ENCODE data around the gene SCN8A.

The SCN8A gene

DNA sequence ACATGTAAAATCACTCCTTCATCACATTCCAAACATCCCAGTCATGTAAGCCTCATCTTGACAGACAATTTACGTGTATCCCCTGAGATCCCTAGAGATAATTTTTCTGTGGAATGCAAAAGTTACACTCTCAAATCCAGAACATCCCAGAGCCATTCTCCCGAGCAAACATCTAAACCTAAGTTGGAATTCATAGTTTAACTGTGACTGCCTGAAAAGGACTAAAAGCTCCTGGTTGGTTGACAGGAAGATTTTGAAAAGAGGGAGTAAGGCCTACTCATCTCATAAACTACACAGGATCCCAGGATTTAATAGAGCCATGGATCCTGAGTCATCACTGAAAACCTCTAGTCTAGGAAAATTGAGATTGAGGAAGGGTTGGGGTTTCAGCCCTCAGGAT lies 123.6 kb downstream of the SCN8A start:
- TF ChIP-seq JUND (IDR thresholded peaks at IDR 0.05; ENCODE audit: low read depth), result no peak
- in situ Hi-C loops (cut with HindIII; ENCODE audit: low pct_unique_long_range_greater_than_20kb, low sequenced_read_pairs), result no loop called here
- no peak for DNase-seq (ENCODE audit: low read depth in 1 of 2, low spot score in 1 of 2)

GRCh38 chr12:51717326-51717925 lies 126.4 kb downstream of the SCN8A start:
- in situ Hi-C loops (cut with HindIII; ENCODE audit: low pct_unique_long_range_greater_than_20kb, low sequenced_read_pairs), result no loop called here
- no peak for TF ChIP-seq JUND (IDR thresholded peaks at IDR 0.05; ENCODE audit: low read depth)
- DNase-seq (ENCODE audit: low read depth in 1 of 2, low spot score in 1 of 2), result no peak

DNA sequence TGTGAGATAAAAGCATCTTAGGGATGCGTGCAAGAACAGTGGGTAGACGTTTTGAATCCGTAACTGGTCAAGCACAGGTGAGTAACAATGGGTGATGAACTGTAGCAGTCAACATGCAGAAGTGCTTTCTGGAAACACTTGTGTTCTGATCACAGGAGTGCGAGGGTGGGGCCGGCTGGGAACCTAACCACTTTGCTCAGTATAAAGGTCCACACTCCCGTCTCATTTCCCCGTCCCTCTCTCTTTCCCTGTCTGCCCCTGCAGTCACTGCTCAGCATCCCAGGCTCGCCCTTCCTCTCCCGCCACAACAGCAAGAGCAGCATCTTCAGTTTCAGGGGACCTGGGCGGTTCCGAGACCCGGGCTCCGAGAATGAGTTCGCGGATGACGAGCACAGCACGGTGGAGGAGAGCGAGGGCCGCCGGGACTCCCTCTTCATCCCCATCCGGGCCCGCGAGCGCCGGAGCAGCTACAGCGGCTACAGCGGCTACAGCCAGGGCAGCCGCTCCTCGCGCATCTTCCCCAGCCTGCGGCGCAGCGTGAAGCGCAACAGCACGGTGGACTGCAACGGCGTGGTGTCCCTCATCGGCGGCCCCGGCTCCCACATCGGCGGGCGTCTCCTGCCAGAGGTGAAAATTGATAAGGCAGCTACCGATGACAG lies 130.4 kb downstream of the SCN8A start:
- no peak for TF ChIP-seq JUND (IDR thresholded peaks at IDR 0.05; ENCODE audit: low read depth)
- DNase-seq (ENCODE audit: low read depth in 1 of 2, low spot score in 1 of 2), result no peak
- in situ Hi-C loops (cut with HindIII; ENCODE audit: low pct_unique_long_range_greater_than_20kb, low sequenced_read_pairs), result no loop called here

GRCh38 chr12:51722431-51722830 lies 131.4 kb downstream of the SCN8A start:
- in situ Hi-C loops (cut with HindIII; ENCODE audit: low pct_unique_long_range_greater_than_20kb, low sequenced_read_pairs), result no loop called here
- no peak for TF ChIP-seq JUND (IDR thresholded peaks at IDR 0.05; ENCODE audit: low read depth)
- DNase-seq (ENCODE audit: low read depth in 1 of 2, low spot score in 1 of 2), result no peak

GRCh38 chr12:51726161-51726560 lies 135.1 kb downstream of the SCN8A start:
- in situ Hi-C loops (cut with HindIII; ENCODE audit: low pct_unique_long_range_greater_than_20kb, low sequenced_read_pairs), result no loop called here
- DNase-seq (ENCODE audit: low read depth in 1 of 2, low spot score in 1 of 2), result no peak
- TF ChIP-seq JUND (IDR thresholded peaks at IDR 0.05; ENCODE audit: low read depth), result no peak

DNA sequence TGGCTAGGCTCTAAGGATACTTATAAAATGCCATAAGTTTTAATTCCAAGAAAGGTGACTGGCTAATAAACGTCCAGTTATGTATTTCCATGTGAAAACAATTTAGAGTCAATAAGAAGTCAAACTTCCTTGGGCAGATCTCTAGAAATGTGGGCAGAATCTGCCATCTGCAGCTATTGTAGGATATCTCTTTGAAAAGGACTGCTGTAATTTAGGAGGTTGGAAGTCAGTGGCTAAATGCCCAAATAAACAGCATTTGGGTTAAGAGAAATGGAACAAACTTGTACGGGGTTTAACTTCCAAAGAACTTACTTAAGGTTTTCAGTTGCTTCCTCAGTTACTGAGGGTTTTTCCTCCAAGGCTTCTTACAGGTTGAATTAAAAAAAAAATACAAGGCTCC lies 135.9 kb downstream of the SCN8A start:
- no peak for DNase-seq (ENCODE audit: low read depth in 1 of 2, low spot score in 1 of 2)
- in situ Hi-C loops (cut with HindIII; ENCODE audit: low pct_unique_long_range_greater_than_20kb, low sequenced_read_pairs), result no loop called here
- no peak for TF ChIP-seq JUND (IDR thresholded peaks at IDR 0.05; ENCODE audit: low read depth)

DNA sequence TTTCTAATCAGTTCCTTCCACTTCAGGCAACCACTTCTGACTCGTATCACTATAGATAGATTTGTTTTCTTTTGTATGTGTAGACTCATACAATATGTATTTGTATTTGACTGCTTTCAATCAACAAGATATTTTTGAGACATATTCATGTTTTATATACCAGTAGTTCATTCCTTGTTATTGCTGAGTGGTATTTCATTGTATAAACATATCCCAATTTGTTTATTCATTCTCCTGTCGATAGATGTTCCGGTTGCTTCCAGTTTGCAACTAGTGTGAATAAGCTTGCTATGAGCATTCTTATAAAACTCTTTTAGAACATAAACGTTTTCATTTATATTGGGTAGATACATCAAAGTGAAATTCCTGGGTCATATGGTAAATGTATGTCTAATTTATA lies 138.3 kb downstream of the SCN8A start:
- no peak for DNase-seq (ENCODE audit: low read depth in 1 of 2, low spot score in 1 of 2)
- TF ChIP-seq JUND (IDR thresholded peaks at IDR 0.05; ENCODE audit: low read depth), result no peak
- in situ Hi-C loops (cut with HindIII; ENCODE audit: low pct_unique_long_range_greater_than_20kb, low sequenced_read_pairs), result no loop called here

DNA sequence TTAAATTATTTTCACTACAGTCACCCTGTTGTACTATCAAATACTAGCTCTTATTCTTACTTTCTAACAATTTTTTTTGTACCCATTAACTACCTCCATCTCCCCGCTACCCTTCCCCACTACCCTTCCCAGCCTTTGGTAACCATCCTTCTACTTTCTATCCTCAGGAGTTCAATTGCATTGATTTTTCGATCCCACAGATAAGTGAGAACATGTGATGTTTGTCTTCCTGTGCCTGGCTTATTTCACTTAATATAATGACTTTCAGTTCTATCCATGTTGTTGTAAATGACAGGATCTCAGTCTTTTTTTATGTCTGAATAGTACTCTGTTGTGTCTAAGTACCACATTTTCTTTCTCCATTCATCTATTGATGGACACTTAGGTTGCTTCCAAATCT lies 139.7 kb downstream of the SCN8A start:
- TF ChIP-seq JUND (IDR thresholded peaks at IDR 0.05; ENCODE audit: low read depth), result no peak
- in situ Hi-C loops (cut with HindIII; ENCODE audit: low pct_unique_long_range_greater_than_20kb, low sequenced_read_pairs), result no loop called here
- DNase-seq (ENCODE audit: low read depth in 1 of 2, low spot score in 1 of 2), result no peak

- DNase-seq (ENCODE audit: low read depth in 1 of 2, low spot score in 1 of 2), result peak in 1 of 2 experiments; percentile 52
- in situ Hi-C loops (cut with HindIII; ENCODE audit: low pct_unique_long_range_greater_than_20kb, low sequenced_read_pairs), result no loop called here
- no peak for TF ChIP-seq JUND (IDR thresholded peaks at IDR 0.05; ENCODE audit: low read depth)
Measured at GRCh38 chr12:51740536-51740935, 149.5 kb downstream of the SCN8A start.

GRCh38 chr12:51744235-51744634 lies 153.2 kb downstream of the SCN8A start:
- in situ Hi-C loops (cut with HindIII; ENCODE audit: low pct_unique_long_range_greater_than_20kb, low sequenced_read_pairs), result no loop called here
- DNase-seq (ENCODE audit: low read depth in 1 of 2, low spot score in 1 of 2), result no peak
- no peak for TF ChIP-seq JUND (IDR thresholded peaks at IDR 0.05; ENCODE audit: low read depth)

DNA sequence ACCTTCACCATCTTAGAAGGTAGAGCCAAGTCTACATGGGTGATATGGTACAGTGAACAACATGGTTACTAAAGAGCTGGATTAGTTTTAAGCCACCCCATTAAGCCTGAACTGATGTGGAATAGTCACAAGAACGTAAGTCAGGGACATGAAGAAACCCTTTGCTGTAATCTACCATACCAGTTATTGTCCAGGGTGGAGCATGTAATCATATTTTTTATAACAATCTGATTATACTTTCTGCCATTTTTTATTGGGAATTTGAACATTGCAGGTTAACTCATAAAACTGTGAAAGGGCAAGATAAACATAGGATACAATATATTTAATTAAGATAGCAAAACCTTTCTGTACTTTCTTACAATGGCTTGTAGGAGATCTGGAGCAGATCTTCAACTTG lies 153.9 kb downstream of the SCN8A start:
- no peak for TF ChIP-seq JUND (IDR thresholded peaks at IDR 0.05; ENCODE audit: low read depth)
- DNase-seq (ENCODE audit: low read depth in 1 of 2, low spot score in 1 of 2), result no peak
- in situ Hi-C loops (cut with HindIII; ENCODE audit: low pct_unique_long_range_greater_than_20kb, low sequenced_read_pairs), result no loop called here

DNA sequence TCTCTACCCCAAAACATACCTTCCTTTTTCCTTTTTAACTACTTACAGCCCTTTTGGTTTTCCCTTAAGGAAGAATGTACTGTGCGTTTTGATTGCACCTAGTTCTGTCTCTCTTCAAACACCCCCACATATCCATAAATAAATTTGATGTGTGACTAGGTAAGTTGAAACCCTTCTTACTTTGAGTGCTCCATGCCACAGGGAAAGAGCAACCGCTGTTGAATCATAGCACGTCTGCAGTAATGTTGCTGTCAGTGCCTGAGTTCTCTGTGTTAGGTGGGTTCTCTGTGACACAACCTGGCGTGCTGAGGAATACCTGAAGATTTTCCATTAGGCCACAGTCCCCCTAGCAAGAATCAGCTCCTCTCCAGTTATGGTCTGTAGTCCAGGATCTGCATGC lies 155.4 kb downstream of the SCN8A start:
- no peak for DNase-seq (ENCODE audit: low read depth in 1 of 2, low spot score in 1 of 2)
- in situ Hi-C loops (cut with HindIII; ENCODE audit: low pct_unique_long_range_greater_than_20kb, low sequenced_read_pairs), result no loop called here
- no peak for TF ChIP-seq JUND (IDR thresholded peaks at IDR 0.05; ENCODE audit: low read depth)

GRCh38 chr12:51748235-51748634 lies 157.2 kb downstream of the SCN8A start:
- no peak for DNase-seq (ENCODE audit: low read depth in 1 of 2, low spot score in 1 of 2)
- no peak for TF ChIP-seq JUND (IDR thresholded peaks at IDR 0.05; ENCODE audit: low read depth)
- in situ Hi-C loops (cut with HindIII; ENCODE audit: low pct_unique_long_range_greater_than_20kb, low sequenced_read_pairs), result no loop called here

All from T47D (cell line).